PC-9 (cell line): ENCODE data around the gene YTHDC2.

Experiments used
- CTCF ChIP-seq: fragments of 200-600 bp; sonication (generic); conservative IDR thresholded peaks from 2 replicates; pipeline ENCODE4 v1.6.1; 2017; ENCODE audit warnings: mixed run types, antibody characterized with exemption, mild to moderate bottlenecking, moderate library complexity
- EZH2 ChIP-seq: fragments of 200-600 bp; sonication (generic); IDR thresholded peaks from 2 replicates; pipeline ENCODE4 v1.8.0; 2017; ENCODE audit warnings: antibody characterized with exemption, low read depth

DNA sequence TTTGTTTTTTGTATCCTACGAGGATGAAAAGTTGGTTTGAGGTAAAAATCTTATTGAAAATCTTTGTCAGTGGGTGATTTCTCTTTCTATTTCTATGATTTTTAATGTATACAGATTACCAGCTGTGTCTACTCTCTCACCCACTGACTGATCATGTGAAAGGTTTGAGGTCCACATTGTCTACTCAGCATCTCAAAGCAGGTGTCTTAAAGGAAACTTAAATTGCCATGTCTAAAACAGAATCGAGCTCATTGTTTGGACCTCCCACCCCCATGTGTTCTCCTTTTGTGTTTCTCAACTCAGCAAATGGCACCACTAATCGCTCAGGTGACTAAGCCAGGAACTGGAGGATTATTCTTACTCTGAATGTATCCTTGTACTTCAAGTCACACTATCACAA is 121.5 kb downstream of the YTHDC2 start:
- no peak for TF ChIP-seq CTCF
- TF ChIP-seq EZH2, result no peak
